Astrocyte (in vitro differentiated cells and primary cell): ENCODE measurements around the gene LOC128125822.

Experiments used
- CTCF ChIP-seq: IDR thresholded peaks from 2 replicates; pipeline ENCODE4 v1.5.1; 2011; ENCODE audit warnings: low read depth, mild to moderate bottlenecking, inconsistent platforms, low read length, moderate library complexity; ENCODE audit not compliant: insufficient read depth
- EZH2 ChIP-seq: IDR thresholded peaks from 2 replicates; pipeline ENCODE4 v1.6.1; 2012; ENCODE audit warnings: mild to moderate bottlenecking, low read length, inconsistent platforms; ENCODE audit not compliant: insufficient read depth

GRCh38 chr6:63525186-63525878, 46.9 kb upstream of the LOC128125822 start:
- no peak for TF ChIP-seq EZH2
- TF ChIP-seq CTCF = no peak
